CD8-positive, alpha-beta memory T cell (primary cell): ENCODE measurements around the gene PSMC3. TPM values are rescaled to one million over a fixed set of nuclear protein-coding genes. Genes with fewer than 3 reads are reported as not detected.

Experiments used
- CTCF ChIA-PET: fragments of 350-600 bp; sonication (Branson Sonifier 250); formaldehyde crosslinking; loops from one replicate; lab custom pipeline; 2021; ENCODE audit warnings: antibody characterized with exemption; lab: Charles Lee
- POLR2A ChIA-PET: fragments of 350-600 bp; sonication (Branson Sonifier 250); formaldehyde crosslinking; loops from one replicate; lab custom pipeline; 2021; ENCODE audit warnings: antibody characterized with exemption; lab: Charles Lee
- DNase-seq, 5 donors: peaks; one replicate each; pipeline versions ENCODE4 v3.0.0 to v3.0.0-alpha.2; 2020 to 2022; ENCODE audit warnings: mixed read lengths in 1 of 5
- H3K27ac ChIP-seq: one replicate; pipeline ENCODE4 v1.7.0; 2013; ENCODE audit warnings: low read depth, mild to moderate bottlenecking, low read length, moderate library complexity
- H3K27me3 ChIP-seq: 2 replicates; pipeline ENCODE4 v1.7.0; 2013; ENCODE audit warnings: low read length, mild to moderate bottlenecking; ENCODE audit not compliant: insufficient read depth, poor library complexity, severe bottlenecking
- H3K36me3 ChIP-seq: 2 replicates; pipeline ENCODE4 v1.7.0; 2013; ENCODE audit warnings: mild to moderate bottlenecking, low read length, moderate library complexity; ENCODE audit not compliant: insufficient read depth
- H3K4me1 ChIP-seq: 2 replicates; pipeline ENCODE4 v1.7.0; 2013; ENCODE audit warnings: mild to moderate bottlenecking, low read length, moderate library complexity; ENCODE audit not compliant: insufficient read depth
- H3K4me3 ChIP-seq: 2 replicates; pipeline ENCODE4 v1.7.0; 2013; ENCODE audit warnings: mild to moderate bottlenecking, low read length
- H3K9me3 ChIP-seq: 2 replicates; pipeline ENCODE4 v1.7.0; 2013; ENCODE audit warnings: mild to moderate bottlenecking, low read length
- H3K27ac Mint-ChIP-seq, 8 donors: one replicate each; pipeline ENCODE4 v1.8.0; 2020 to 2021; ENCODE audit warnings: mixed read lengths in 8 of 8, mild to moderate bottlenecking in 6 of 8, inconsistent platforms in 3 of 8, moderate library complexity in 3 of 8
- H3K27me3 Mint-ChIP-seq, 2 donors: one replicate each; pipeline ENCODE4 v1.8.0; 2020 to 2021; ENCODE audit warnings: mixed read lengths in 2 of 2, mild to moderate bottlenecking in 1 of 2, moderate library complexity in 1 of 2
- H3K36me3 Mint-ChIP-seq, 3 donors: one replicate each; pipeline ENCODE4 v1.8.0; 2020 to 2021; ENCODE audit warnings: mixed read lengths in 3 of 3, inconsistent platforms in 1 of 3, mild to moderate bottlenecking in 1 of 3
- H3K4me1 Mint-ChIP-seq, 3 donors: one replicate each; pipeline ENCODE4 v1.8.0; 2020 to 2021; ENCODE audit warnings: mixed read lengths in 3 of 3, inconsistent platforms in 1 of 3, mild to moderate bottlenecking in 1 of 3
- H3K4me3 Mint-ChIP-seq, 7 donors: one replicate each; pipeline ENCODE4 v1.8.0; 2020 to 2021; ENCODE audit warnings: mixed read lengths in 7 of 7, mild to moderate bottlenecking in 6 of 7, moderate library complexity in 4 of 7, inconsistent platforms in 2 of 7
- H3K9me3 Mint-ChIP-seq, 5 donors: one replicate each; pipeline ENCODE4 v1.8.0; 2020 to 2022; ENCODE audit warnings: mixed read lengths in 5 of 5, mild to moderate bottlenecking in 3 of 5, moderate library complexity in 2 of 5, inconsistent platforms in 1 of 5
- polyA plus RNA-seq: library from polyadenylated mRNA; unstranded; fragments of 300-500 nt; fragmentation: Illumina TruSeq; gene quantifications from one replicate; pipeline ENCODE4 v1.2.3, GENCODE V29; 2021
- total RNA-seq, 2 experiments: library from RNA; stranded (reverse); gene quantifications; one replicate each; pipeline ENCODE4 v1.2.3, GENCODE V29; 2021

The PSMC3 gene
- total and polyA plus RNA-seq, 3 experiments from 2014 or later, result 118 to 219 (median 200) TPM

- Histone ChIP-seq H3K36me3 (no peaks in the 10 kb centered on the region), H3K27ac (no peak overlapping the region), H3K4me3 (no peak overlapping the region), H3K4me1 (no peaks in the 10 kb centered on the region), H3K27me3 (no peaks in the 10 kb centered on the region), H3K9me3 (no peaks in the 10 kb centered on the region)
- H3K27me3 Mint-ChIP-seq, result peaks cover 0 to 3% of the 10 kb centered on the region in 2 donors
- H3K4me1 Mint-ChIP-seq, result peaks cover 2% of the 10 kb centered on the region in 3 donors
- no peak overlapping the region for H3K4me3 Mint-ChIP-seq
- CTCF ChIA-PET, result no interaction called here
- no peak overlapping the region for H3K27ac Mint-ChIP-seq
- POLR2A ChIA-PET, result no interaction called here
- DNase-seq, result no peak
- H3K36me3 Mint-ChIP-seq, result peaks cover 0 to 1% (median under 1%) of the 10 kb centered on the region in 3 donors
- H3K9me3 Mint-ChIP-seq, result no peaks in the 10 kb centered on the region
Observed at GRCh38 chr11:47431356-47432083, 5.3 kb upstream of the PSMC3 start.

- no peak overlapping the region for H3K4me3 ChIP-seq
- H3K27me3 Mint-ChIP-seq, result peaks cover 0 to 5% of the 10 kb centered on the region in 2 donors
- ChIA-PET CTCF (no interaction called here), POLR2A (no interaction called here)
- H3K4me3 Mint-ChIP-seq, result no peak overlapping the region
- no peaks in the 10 kb centered on the region for H3K9me3 ChIP-seq
- peaks cover 10 to 12% (median 12%) of the 10 kb centered on the region in 3 donors for H3K4me1 Mint-ChIP-seq
- no peak overlapping the region for H3K27ac Mint-ChIP-seq
- no peak overlapping the region for H3K27ac ChIP-seq
- no peaks in the 10 kb centered on the region for H3K27me3 ChIP-seq
- no peaks in the 10 kb centered on the region for H3K36me3 ChIP-seq
- peaks cover 2% of the 10 kb centered on the region for H3K4me1 ChIP-seq
- no peaks in the 10 kb centered on the region for H3K9me3 Mint-ChIP-seq
- no peak for DNase-seq
- H3K36me3 Mint-ChIP-seq, result peaks cover 1 to 10% (median 5%) of the 10 kb centered on the region in 3 donors
Observed at GRCh38 chr11:47430524-47430923, 4.3 kb upstream of the PSMC3 start.

GRCh38 chr11:47425611-47426010 lies 628 bp downstream of the PSMC3 start:
- Mint-ChIP-seq H3K4me3 (peak overlapping the region; percentile 93 to 99 (median 99)), H3K36me3 (peaks cover 5 to 55% (median 6%) of the 10 kb centered on the region in 3 donors), H3K27me3 (peaks cover 0 to 1% of the 10 kb centered on the region in 2 donors), H3K27ac (peak overlapping the region; percentile 84 to 99 (median 98)), H3K9me3 (no peaks in the 10 kb centered on the region), H3K4me1 (peaks cover 23 to 31% (median 31%) of the 10 kb centered on the region in 3 donors)
- ChIA-PET POLR2A (interaction anchor here (1.4 to 1.8 kb wide), 5 partner anchors 9 to 177 kb away, joined by 3 to 6 read pairs (median 6); partner anchors contain the start of gene ACP2), CTCF (interaction anchor here (1.0 to 5.5 kb wide), 3 partner anchors 14 to 128 kb away, joined by 3 to 24 read pairs (median 11); no protein-coding TSS in a partner anchor)
- H3K27ac ChIP-seq, result peak overlapping the region; percentile 93
- H3K36me3 ChIP-seq, result peaks cover 26% of the 10 kb centered on the region
- no peak for DNase-seq
- H3K27me3 ChIP-seq, result no peaks in the 10 kb centered on the region
- H3K4me3 ChIP-seq, result peak overlapping the region; percentile 99
- no peaks in the 10 kb centered on the region for H3K9me3 ChIP-seq
- peaks cover 13% of the 10 kb centered on the region for H3K4me1 ChIP-seq

GRCh38 chr11:47418454-47419259 lies 7.6 kb downstream of the PSMC3 start:
- H3K4me1 ChIP-seq, result no peaks in the 10 kb centered on the region
- H3K27ac Mint-ChIP-seq, result peak overlapping the region in 2 of 8 donors; percentile 4 to 77
- peaks cover 42% of the 10 kb centered on the region for H3K36me3 ChIP-seq
- peaks cover 0 to 4% (median 0%) of the 10 kb centered on the region in 3 donors for H3K4me1 Mint-ChIP-seq
- H3K36me3 Mint-ChIP-seq, result peaks cover 0 to 82% (median 17%) of the 10 kb centered on the region in 3 donors
- no peaks in the 10 kb centered on the region for H3K9me3 ChIP-seq
- H3K4me3 Mint-ChIP-seq, result no peak overlapping the region
- no peak for DNase-seq
- ChIA-PET CTCF (interaction anchor here (1.2 kb wide), 1 partner anchor 45 kb away, joined by 5 read pairs; no protein-coding TSS in a partner anchor), POLR2A (no interaction called here)
- no peaks in the 10 kb centered on the region for H3K27me3 ChIP-seq
- H3K4me3 ChIP-seq, result no peak overlapping the region
- H3K9me3 Mint-ChIP-seq, result no peaks in the 10 kb centered on the region
- no peaks in the 10 kb centered on the region for H3K27me3 Mint-ChIP-seq
- no peak overlapping the region for H3K27ac ChIP-seq

GRCh38 chr11:47417712-47418111 lies 8.5 kb downstream of the PSMC3 start:
- no peaks in the 10 kb centered on the region for H3K9me3 Mint-ChIP-seq
- H3K4me3 ChIP-seq, result no peak overlapping the region
- POLR2A ChIA-PET, result no interaction called here
- peaks cover 0 to 4% (median 0%) of the 10 kb centered on the region in 3 donors for H3K4me1 Mint-ChIP-seq
- no peak for DNase-seq
- H3K27ac Mint-ChIP-seq, result no peak overlapping the region
- H3K36me3 Mint-ChIP-seq, result peaks cover 0 to 77% (median 18%) of the 10 kb centered on the region in 3 donors
- no peaks in the 10 kb centered on the region for H3K4me1 ChIP-seq
- no peak overlapping the region for H3K4me3 Mint-ChIP-seq
- peaks cover 37% of the 10 kb centered on the region for H3K36me3 ChIP-seq
- CTCF ChIA-PET, result interaction anchor here (1.2 kb wide), 1 partner anchor 44 kb away, joined by 5 read pairs; no protein-coding TSS in a partner anchor
- H3K27me3 ChIP-seq, result no peaks in the 10 kb centered on the region
- H3K27me3 Mint-ChIP-seq, result no peaks in the 10 kb centered on the region
- H3K27ac ChIP-seq, result no peak overlapping the region
- H3K9me3 ChIP-seq, result no peaks in the 10 kb centered on the region

- no peak for DNase-seq
Observed at GRCh38 chr11:47415949-47416472, 10.2 kb downstream of the PSMC3 start.

GRCh38 chr11:47415091-47415854 lies 11.0 kb downstream of the PSMC3 start:
- Histone ChIP-seq H3K9me3 (no peaks in the 10 kb centered on the region), H3K27me3 (no peaks in the 10 kb centered on the region), H3K27ac (no peak overlapping the region), H3K4me1 (no peaks in the 10 kb centered on the region), H3K4me3 (no peak overlapping the region), H3K36me3 (peaks cover 26% of the 10 kb centered on the region)
- H3K27ac Mint-ChIP-seq, result peak overlapping the region in 2 of 8 donors; percentile 54 to 60
- CTCF ChIA-PET, result no interaction called here
- H3K27me3 Mint-ChIP-seq, result no peaks in the 10 kb centered on the region
- no peak for DNase-seq
- no peaks in the 10 kb centered on the region for H3K9me3 Mint-ChIP-seq
- H3K4me3 Mint-ChIP-seq, result peak overlapping the region in 1 of 7 donors; percentile 15
- H3K36me3 Mint-ChIP-seq, result peaks cover 0 to 67% (median 15%) of the 10 kb centered on the region in 3 donors
- H3K4me1 Mint-ChIP-seq, result peaks cover 0 to 5% (median 4%) of the 10 kb centered on the region in 3 donors
- POLR2A ChIA-PET, result no interaction called here

More at GRCh38 chr11:47415949-47416472, 10.2 kb downstream of the PSMC3 start:
- H3K4me3 ChIP-seq, result no peak overlapping the region
- Mint-ChIP-seq H3K4me1 (peaks cover 0 to 4% (median 2%) of the 10 kb centered on the region in 3 donors), H3K9me3 (no peaks in the 10 kb centered on the region), H3K27me3 (no peaks in the 10 kb centered on the region), H3K4me3 (no peak overlapping the region), H3K36me3 (peaks cover 0 to 72% (median 15%) of the 10 kb centered on the region in 3 donors), H3K27ac (no peak overlapping the region)
- CTCF ChIA-PET, result interaction anchor here (1.3 kb wide), 1 partner anchor 42 kb away, joined by 5 read pairs; no protein-coding TSS in a partner anchor
- no peaks in the 10 kb centered on the region for H3K4me1 ChIP-seq
- no peak overlapping the region for H3K27ac ChIP-seq
- H3K9me3 ChIP-seq, result no peaks in the 10 kb centered on the region
- no peaks in the 10 kb centered on the region for H3K27me3 ChIP-seq
- POLR2A ChIA-PET, result interaction anchor here (0.6 kb wide), 1 partner anchor 148 kb away, joined by 5 read pairs; no protein-coding TSS in a partner anchor
- H3K36me3 ChIP-seq, result peaks cover 32% of the 10 kb centered on the region
